OCI-LY1 (cell line): Measurements from ENCODE around the gene SHROOM3.

ENCODE experiments used
- H2AFZ ChIP-seq: fragments of 200-600 bp; sonication (generic), shearing (Covaris generic); 2 replicates; pipeline ENCODE4 v1.6.0; 2014; ENCODE audit warnings: antibody characterized with exemption, mild to moderate bottlenecking, low read length
- H3F3A ChIP-seq: fragments of 200-600 bp; sonication (generic), shearing (Covaris generic); 2 replicates; pipeline ENCODE4 v1.6.0; 2014; ENCODE audit warnings: mild to moderate bottlenecking, antibody characterized with exemption, low read length, moderate library complexity; ENCODE audit not compliant: insufficient read depth
- H3K27ac ChIP-seq: fragments of 200-600 bp; sonication (generic); 2 replicates; pipeline ENCODE4 v1.5.1; 2014; ENCODE audit warnings: low read length, mixed run types, mild to moderate bottlenecking, low read depth; ENCODE audit not compliant: poor library complexity, severe bottlenecking
- H3K27me3 ChIP-seq: fragments of 200-600 bp; sonication (generic); 2 replicates; pipeline ENCODE4 v1.6.0; 2014; ENCODE audit warnings: antibody characterized with exemption, mild to moderate bottlenecking, low read length, moderate library complexity; ENCODE audit not compliant: insufficient read depth
- H3K36me3 ChIP-seq: fragments of 200-600 bp; sonication (generic); 2 replicates; pipeline ENCODE4 v1.6.1; 2014; ENCODE audit warnings: mild to moderate bottlenecking, antibody characterized with exemption, low read length, moderate library complexity, mixed read lengths; ENCODE audit not compliant: insufficient read depth
- H3K4me1 ChIP-seq: fragments of 200-600 bp; sonication (generic); 2 replicates; pipeline ENCODE4 v1.5.1; 2014; ENCODE audit warnings: mild to moderate bottlenecking, low read length, moderate library complexity; ENCODE audit not compliant: insufficient read depth, severe bottlenecking
- H3K4me2 ChIP-seq: fragments of 200-600 bp; sonication (generic), shearing (Covaris generic); 2 replicates; pipeline ENCODE4 v1.6.1; 2014; ENCODE audit warnings: low read length
- H3K4me3 ChIP-seq: fragments of 200-600 bp; sonication (generic); 2 replicates; pipeline ENCODE4 v1.5.1; 2014; ENCODE audit warnings: low read length, low read depth, mild to moderate bottlenecking, mixed read lengths; ENCODE audit not compliant: poor library complexity, severe bottlenecking
- H3K79me2 ChIP-seq: fragments of 200-600 bp; shearing (Covaris generic); 2 replicates; pipeline ENCODE4 v1.6.1; 2016; ENCODE audit warnings: mixed run types, low read length, mixed read lengths; ENCODE audit not compliant: insufficient read depth
- H3K9ac ChIP-seq: fragments of 200-600 bp; sonication (generic), shearing (Covaris generic); 2 replicates; pipeline ENCODE4 v1.6.1; 2014; ENCODE audit warnings: mild to moderate bottlenecking, low read length, mixed read lengths
- H3K9me2 ChIP-seq: fragments of 200-600 bp; sonication (generic), shearing (Covaris generic); 2 replicates; pipeline ENCODE4 v1.6.1; 2014; ENCODE audit warnings: low read depth, mild to moderate bottlenecking, low read length, mixed read lengths
- H3K9me3 ChIP-seq: fragments of 200-600 bp; shearing (Covaris generic); 2 replicates; pipeline ENCODE4 v1.6.1; 2014; ENCODE audit warnings: low read length, mixed read lengths
- H4K20me1 ChIP-seq: fragments of 200-600 bp; sonication (generic), shearing (Covaris generic); 2 replicates; pipeline ENCODE4 v1.6.0; 2016; ENCODE audit warnings: mild to moderate bottlenecking, low read length; ENCODE audit not compliant: insufficient read depth
- CTCF ChIP-seq: fragments of 200-600 bp; sonication (generic), shearing (Covaris generic); IDR thresholded peaks from 2 replicates; pipeline ENCODE4 v1.5.1; 2017; ENCODE audit warnings: mild to moderate bottlenecking, antibody characterized with exemption, low read length, moderate library complexity, mixed read lengths
- EZH2 ChIP-seq: fragments of 200-600 bp; sonication (generic), shearing (Covaris generic); IDR thresholded peaks from 2 replicates; pipeline ENCODE4 v1.8.0; 2017; ENCODE audit warnings: borderline replicate concordance, mixed run types, mild to moderate bottlenecking, antibody characterized with exemption, low read length, moderate library complexity, mixed read lengths

The SHROOM3 gene

GRCh38 chr4:76762137-76763130 is 327.4 kb downstream of the SHROOM3 start:
- no peak overlapping the region for H3K9ac ChIP-seq
- H4K20me1 ChIP-seq: no peaks in the 10 kb centered on the region
- H3K27me3 ChIP-seq: no peaks in the 10 kb centered on the region
- no peak overlapping the region for H3K4me3 ChIP-seq
- no peaks in the 10 kb centered on the region for H3K79me2 ChIP-seq
- H2AFZ ChIP-seq: no peak overlapping the region
- H3K9me2 ChIP-seq: no peaks in the 10 kb centered on the region
- H3K36me3 ChIP-seq: no peaks in the 10 kb centered on the region
- no peaks in the 10 kb centered on the region for H3F3A ChIP-seq
- H3K4me1 ChIP-seq: no peaks in the 10 kb centered on the region
- H3K9me3 ChIP-seq: no peaks in the 10 kb centered on the region
- H3K4me2 ChIP-seq: no peak overlapping the region
- no peak overlapping the region for H3K27ac ChIP-seq
- TF ChIP-seq EZH2: no peak
- TF ChIP-seq CTCF: no peak

GRCh38 chr4:76764251-76764650 is 329.2 kb downstream of the SHROOM3 start:
- H3K4me2 ChIP-seq: no peak overlapping the region

GRCh38 chr4:76765473-76766183 is 330.6 kb downstream of the SHROOM3 start:
- Histone ChIP-seq H3F3A (no peaks in the 10 kb centered on the region), H2AFZ (no peak overlapping the region), H3K27me3 (no peaks in the 10 kb centered on the region), H3K9me3 (no peaks in the 10 kb centered on the region), H3K79me2 (no peaks in the 10 kb centered on the region), H3K4me3 (no peak overlapping the region), H3K4me1 (no peaks in the 10 kb centered on the region), H3K4me2 (no peak overlapping the region), H4K20me1 (no peaks in the 10 kb centered on the region), H3K36me3 (no peaks in the 10 kb centered on the region), H3K9ac (no peak overlapping the region), H3K27ac (no peak overlapping the region), H3K9me2 (no peaks in the 10 kb centered on the region)
- TF ChIP-seq CTCF: no peak
- TF ChIP-seq EZH2: no peak

More at GRCh38 chr4:76764251-76764650, 329.2 kb downstream of the SHROOM3 start:
- no peak overlapping the region for H3K4me3 ChIP-seq
- H3K9me3 ChIP-seq: no peaks in the 10 kb centered on the region
- H3K4me1 ChIP-seq: no peaks in the 10 kb centered on the region
- H4K20me1 ChIP-seq: no peaks in the 10 kb centered on the region
- no peak overlapping the region for H2AFZ ChIP-seq
- H3K27me3 ChIP-seq: no peaks in the 10 kb centered on the region
- H3K36me3 ChIP-seq: no peaks in the 10 kb centered on the region
- no peaks in the 10 kb centered on the region for H3F3A ChIP-seq
- no peaks in the 10 kb centered on the region for H3K79me2 ChIP-seq
- no peak overlapping the region for H3K27ac ChIP-seq
- TF ChIP-seq EZH2 (no peak), CTCF (no peak)
- no peak overlapping the region for H3K9ac ChIP-seq
- H3K9me2 ChIP-seq: no peaks in the 10 kb centered on the region
